Stomach (tissue), 9 donors: ENCODE measurements around the gene MED12L. TPM values are rescaled to one million over a fixed set of nuclear protein-coding genes. Genes with fewer than 3 reads are reported as not detected.

ENCODE experiments used
- DNase-seq, 2 donors: peaks; one replicate each; pipeline versions ENCODE4 v3.0.0 to v3.0.0-alpha.2; 2013 to 2019
- H3K27ac ChIP-seq, 5 donors: fragments of 200-600 bp in 4 of 5; sonication (generic) in 4 of 5; one replicate each; pipeline ENCODE4 v1.5.1; 2013 to 2019; ENCODE audit warnings: mild to moderate bottlenecking in 1 of 5, moderate library complexity in 1 of 5
- H3K27me3 ChIP-seq, 3 donors: fragments of 200-600 bp; sonication (generic); one replicate each; pipeline ENCODE4 v1.5.1; 2017 to 2019; ENCODE audit warnings: mixed run types in 1 of 3
- H3K36me3 ChIP-seq, 4 donors: fragments of 200-600 bp; sonication (generic); 1 replicate in 3 of 4; 2 replicates in 1 of 4; pipeline ENCODE4 v1.5.1; 2016 to 2019
- H3K4me1 ChIP-seq, 4 donors: fragments of 200-600 bp; sonication (generic); one replicate each; pipeline ENCODE4 v1.5.1; 2016 to 2019
- H3K4me3 ChIP-seq, 4 donors: fragments of 200-600 bp; sonication (generic) in 3 of 4; one replicate each; pipeline ENCODE4 v1.5.1; 2016 to 2019; ENCODE audit warnings: mild to moderate bottlenecking in 1 of 4
- H3K9me3 ChIP-seq, 4 donors: fragments of 200-600 bp; sonication (generic); one replicate each; pipeline ENCODE4 v1.5.1; 2016 to 2019
- EP300 ChIP-seq: sonication (generic); formaldehyde crosslinking; IDR thresholded peaks from one replicate; pipeline ENCODE4 v1.6.1; 2017; ENCODE audit warnings: antibody characterized with exemption
- POLR2A ChIP-seq, 4 donors: fragments of 450-650 bp; IDR thresholded peaks; one replicate each; pipeline ENCODE4 v1.6.1; 2016; ENCODE audit warnings: antibody characterized with exemption in 4 of 4, control low read depth in 2 of 4, mild to moderate bottlenecking in 1 of 4, moderate library complexity in 1 of 4
- POLR2AphosphoS5 ChIP-seq, 3 donors: sonication (generic); formaldehyde crosslinking; IDR thresholded peaks; one replicate each; pipeline ENCODE4 v1.6.1; 2016; ENCODE audit warnings: antibody characterized with exemption in 3 of 3
- WGBS, 5 donors: extraction: QIAGEN DNeasy Blood & Tissue Kit in 3 of 5; methylation state at CpG; one replicate each; pipeline versions ENCODE4 v1.1.5 to v1.1.7; 2013 to 2018; 5-methylcytosine and 5-hydroxymethylcytosine counted together
- intact Hi-C: fragments of 100-400 bp; cut with DNase I; formaldehyde crosslinking; loops from one replicate; pipeline ENCODE4 v1.15.1; 2023; ENCODE audit warnings: low total_unique reads
- polyA plus RNA-seq, 3 donors: library from polyadenylated mRNA; stranded (reverse); fragments of 200-250 nt; gene quantifications; one replicate each; pipeline ENCODE4 v1.2.3, GENCODE V29; 2013
- total RNA-seq, 5 donors: library from RNA; depleted of rRNA; stranded (reverse); fragments of >200 nt; gene quantifications; one replicate each; pipeline versions ENCODE4 v1.1.0 to v1.2.3, GENCODE V29; 2014 to 2016
- TF ChIP-seq, protein P1 (sequence below), 7 experiments: fragments of 450-650 bp in 4 of 7; fragments of 200-600 bp in 3 of 7; sonication (generic) in 3 of 7; IDR thresholded peaks; one replicate each; pipeline ENCODE4 v1.5.1; 2016 to 2019; ENCODE audit warnings: antibody characterized with exemption in 7 of 7, control low read depth in 2 of 7, mild to moderate bottlenecking in 1 of 7
- donor health status: healthy with polysubstance abuse.
- donor health status: Bipolar disorder and iron deficiency.
- donor health status: healthy.

Gene MED12L
- total and polyA plus RNA-seq, 8 donors, result 0.06 to 2.9 (median 0.36) TPM; not detected in 2

DNA sequence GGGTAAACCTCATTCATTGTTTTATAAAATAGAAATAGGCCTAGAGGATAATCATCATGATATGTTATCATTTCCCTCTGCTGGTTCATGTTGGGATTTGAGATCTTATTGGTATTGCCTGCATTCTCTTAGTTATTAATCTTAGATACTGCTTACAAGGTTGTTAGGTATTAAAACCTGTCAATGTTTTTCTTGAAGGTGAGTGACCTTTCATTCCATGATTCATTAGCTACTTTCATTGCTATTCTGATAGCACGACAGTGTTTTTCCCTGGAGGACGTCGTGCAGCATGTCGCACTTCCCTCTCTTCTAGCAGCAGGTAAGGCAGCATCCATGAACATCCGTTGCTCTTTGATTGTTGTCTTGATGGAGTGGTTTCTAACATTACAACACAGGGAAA is 282.0 kb downstream of the MED12L start:
- DNase-seq, result no peak
- H3K36me3 ChIP-seq, result no peaks in the 10 kb centered on the region
- intact Hi-C loops, result no loop called here
- TF ChIP-seq, protein P1, sequence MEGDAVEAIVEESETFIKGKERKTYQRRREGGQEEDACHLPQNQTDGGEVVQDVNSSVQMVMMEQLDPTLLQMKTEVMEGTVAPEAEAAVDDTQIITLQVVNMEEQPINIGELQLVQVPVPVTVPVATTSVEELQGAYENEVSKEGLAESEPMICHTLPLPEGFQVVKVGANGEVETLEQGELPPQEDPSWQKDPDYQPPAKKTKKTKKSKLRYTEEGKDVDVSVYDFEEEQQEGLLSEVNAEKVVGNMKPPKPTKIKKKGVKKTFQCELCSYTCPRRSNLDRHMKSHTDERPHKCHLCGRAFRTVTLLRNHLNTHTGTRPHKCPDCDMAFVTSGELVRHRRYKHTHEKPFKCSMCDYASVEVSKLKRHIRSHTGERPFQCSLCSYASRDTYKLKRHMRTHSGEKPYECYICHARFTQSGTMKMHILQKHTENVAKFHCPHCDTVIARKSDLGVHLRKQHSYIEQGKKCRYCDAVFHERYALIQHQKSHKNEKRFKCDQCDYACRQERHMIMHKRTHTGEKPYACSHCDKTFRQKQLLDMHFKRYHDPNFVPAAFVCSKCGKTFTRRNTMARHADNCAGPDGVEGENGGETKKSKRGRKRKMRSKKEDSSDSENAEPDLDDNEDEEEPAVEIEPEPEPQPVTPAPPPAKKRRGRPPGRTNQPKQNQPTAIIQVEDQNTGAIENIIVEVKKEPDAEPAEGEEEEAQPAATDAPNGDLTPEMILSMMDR (IDR thresholded peaks at IDR 0.05), result no peak
- TF ChIP-seq POLR2AphosphoS5 (IDR thresholded peaks at IDR 0.05), result no peak
- no peak for TF ChIP-seq POLR2A (IDR thresholded peaks at IDR 0.05)
- TF ChIP-seq EP300, result no peak
- H3K27me3 ChIP-seq, result no peaks in the 10 kb centered on the region
- H3K9me3 ChIP-seq, result no peaks in the 10 kb centered on the region
- WGBS, 5 donors, result 63 to 79% (median 67%) methylated on average over 5 of the region's 5 CpGs
- H3K4me3 ChIP-seq, result no peak overlapping the region
- H3K4me1 ChIP-seq, result no peaks in the 10 kb centered on the region
- no peak overlapping the region for H3K27ac ChIP-seq

DNA sequence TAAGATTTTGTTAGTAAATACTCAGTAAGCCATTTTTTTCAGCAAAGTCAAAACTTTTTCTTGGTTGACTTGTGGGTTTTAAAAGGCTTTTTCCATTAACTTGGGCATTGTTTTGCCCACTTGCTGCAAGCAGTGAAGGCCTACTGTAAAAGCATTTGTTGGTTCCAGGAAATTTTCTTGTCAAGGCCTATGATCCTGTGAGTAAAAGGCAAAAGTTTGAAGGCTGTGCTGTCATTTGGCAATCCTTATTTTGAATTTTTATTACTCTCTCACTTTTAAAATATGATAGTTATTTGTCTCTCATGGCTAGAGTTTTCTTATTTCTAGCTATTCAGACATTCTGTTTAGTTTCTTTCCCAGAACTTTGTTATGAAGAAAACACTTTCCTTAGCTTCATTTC is 286.1 kb downstream of the MED12L start:
- no peaks in the 10 kb centered on the region for H3K4me1 ChIP-seq
- intact Hi-C loops, result no loop called here
- no peak overlapping the region for H3K27ac ChIP-seq

DNA sequence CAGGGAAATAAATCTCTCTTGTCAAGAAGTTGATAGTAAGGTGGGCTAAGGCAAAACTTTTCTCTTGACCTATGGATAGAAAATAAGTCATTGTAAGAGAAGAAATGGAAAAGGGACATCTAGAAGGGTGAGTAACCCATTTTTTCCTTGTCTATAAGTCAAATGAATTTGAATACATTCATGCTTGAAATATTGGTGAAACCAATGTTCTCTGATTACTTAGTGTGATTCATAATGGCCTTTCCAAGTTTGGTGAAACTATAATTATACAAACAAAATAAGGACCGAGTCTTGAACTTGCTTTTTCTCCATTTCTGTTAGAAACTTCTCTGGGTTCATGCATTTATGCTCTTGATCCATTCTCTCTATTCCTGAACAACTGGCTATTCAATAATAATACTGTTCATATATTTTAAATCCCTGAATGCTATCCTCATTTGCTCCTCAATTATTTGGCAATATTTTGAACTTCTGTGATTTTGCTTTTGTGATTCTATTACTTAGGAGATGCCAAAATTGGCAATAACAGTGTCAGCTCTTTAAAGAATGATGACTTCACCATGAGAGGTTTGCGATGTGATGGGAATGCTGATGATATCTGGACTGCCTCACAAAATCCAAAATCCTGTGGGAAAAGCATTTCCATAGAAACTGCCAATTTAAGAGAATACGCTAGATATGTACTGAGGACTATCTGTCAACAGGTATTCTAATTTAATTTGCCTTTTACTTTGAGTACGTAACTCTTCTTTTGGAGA is 286.8 kb downstream of the MED12L start:
- no peak for DNase-seq
- Histone ChIP-seq H3K9me3 (no peaks in the 10 kb centered on the region), H3K4me1 (no peaks in the 10 kb centered on the region), H3K36me3 (no peaks in the 10 kb centered on the region), H3K27ac (no peak overlapping the region), H3K4me3 (no peak overlapping the region), H3K27me3 (no peaks in the 10 kb centered on the region)
- intact Hi-C loops, result no loop called here
- TF ChIP-seq POLR2A (IDR thresholded peaks at IDR 0.05) (no peak), EP300 (no peak), POLR2AphosphoS5 (IDR thresholded peaks at IDR 0.05) (no peak)
- TF ChIP-seq, protein P1 (IDR thresholded peaks at IDR 0.05), result no peak
- WGBS, 5 donors, result 79 to 94% (median 92%) methylated on average over 4 of the region's 4 CpGs

More for the DNA sequence above, 286.1 kb downstream of the MED12L start:
- no peak for DNase-seq
- H3K27me3 ChIP-seq, result no peaks in the 10 kb centered on the region
- no peaks in the 10 kb centered on the region for H3K36me3 ChIP-seq
- H3K4me3 ChIP-seq, result no peak overlapping the region
- TF ChIP-seq, protein P1 (IDR thresholded peaks at IDR 0.05), result no peak
- TF ChIP-seq POLR2AphosphoS5 (IDR thresholded peaks at IDR 0.05), result no peak
- no peak for TF ChIP-seq POLR2A (IDR thresholded peaks at IDR 0.05)
- TF ChIP-seq EP300, result no peak
- no peaks in the 10 kb centered on the region for H3K9me3 ChIP-seq

DNA sequence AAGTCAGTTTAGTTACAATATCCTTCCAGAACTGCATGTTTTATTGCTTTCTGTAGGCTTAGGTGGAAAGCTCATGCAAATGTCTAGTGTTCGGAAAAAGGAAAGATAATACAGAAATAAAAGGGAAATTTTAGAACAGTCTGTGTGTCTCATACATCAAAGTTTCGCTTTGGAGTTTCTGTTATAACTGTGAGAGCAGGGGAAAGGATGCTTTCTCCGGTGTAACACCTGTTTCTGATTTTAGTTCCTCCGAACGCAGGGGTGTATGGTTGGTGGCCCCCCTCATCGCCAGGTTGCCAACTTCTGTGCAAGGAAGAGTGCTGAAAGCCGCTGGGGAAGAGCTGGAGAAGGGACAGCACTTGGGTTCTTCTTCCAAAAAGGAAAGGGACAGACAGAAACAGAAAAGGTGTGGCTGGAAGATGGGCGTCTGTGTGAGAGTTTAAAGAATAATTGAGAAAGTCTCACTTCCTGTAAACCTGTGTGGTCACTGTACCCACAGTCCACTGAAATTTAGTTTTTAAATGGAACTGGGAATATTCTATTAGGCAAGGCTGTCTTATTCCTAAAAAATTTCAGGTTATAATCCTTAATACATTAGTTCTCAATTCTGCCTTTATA is 292.4 kb downstream of the MED12L start:
- Histone ChIP-seq H3K9me3 (no peaks in the 10 kb centered on the region), H3K27me3 (no peaks in the 10 kb centered on the region), H3K27ac (no peak overlapping the region), H3K4me3 (no peak overlapping the region), H3K36me3 (no peaks in the 10 kb centered on the region), H3K4me1 (peaks cover 0 to 7% (median 0%) of the 10 kb centered on the region in 4 donors)
- WGBS, 5 donors, result 88 to 91% (median 89%) methylated on average over 8 of the region's 8 CpGs
- intact Hi-C loops, result no loop called here
- no peak for DNase-seq
- TF ChIP-seq POLR2AphosphoS5 (IDR thresholded peaks at IDR 0.05) (no peak), EP300 (no peak), POLR2A (IDR thresholded peaks at IDR 0.05) (no peak)
- TF ChIP-seq, protein P1 (IDR thresholded peaks at IDR 0.05), result no peak
